Kidney tubule cell (primary cell): ENCODE results near the gene GPR78.
A peak's percentile ranks its signal among the peaks of the same experiment; 100 is the strongest.
"Not testable (repeated sequence)": the region's sequence is repeated elsewhere in the genome, so short reads cannot be mapped to it uniquely, and the experiment has no call there.

Experiments
- DNase-seq: peaks from one replicate; pipeline ENCODE4 v3.0.0-alpha.2; 2018; ENCODE audit warnings: low spot score

Gene GPR78

DNA sequence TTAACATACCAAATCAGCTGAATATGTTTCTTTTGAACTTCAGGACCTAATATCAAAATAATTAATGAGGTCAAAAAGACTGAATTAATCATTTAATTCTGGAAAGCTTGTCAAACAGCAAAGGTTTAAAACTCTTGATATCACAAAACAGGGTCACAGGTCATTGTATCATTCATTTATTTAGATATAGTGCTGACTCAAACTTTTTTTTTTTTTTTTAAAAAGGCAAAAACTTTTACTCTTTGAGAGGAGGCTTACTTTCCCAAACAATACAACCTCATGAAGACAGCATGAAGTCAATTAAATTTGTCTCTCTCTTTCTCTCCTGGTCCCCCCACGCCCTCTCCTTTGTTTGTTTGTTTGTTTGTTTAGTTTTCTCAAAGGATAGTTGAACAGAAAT lies 15.6 kb upstream of the GPR78 start:
- no peak for DNase-seq

DNA sequence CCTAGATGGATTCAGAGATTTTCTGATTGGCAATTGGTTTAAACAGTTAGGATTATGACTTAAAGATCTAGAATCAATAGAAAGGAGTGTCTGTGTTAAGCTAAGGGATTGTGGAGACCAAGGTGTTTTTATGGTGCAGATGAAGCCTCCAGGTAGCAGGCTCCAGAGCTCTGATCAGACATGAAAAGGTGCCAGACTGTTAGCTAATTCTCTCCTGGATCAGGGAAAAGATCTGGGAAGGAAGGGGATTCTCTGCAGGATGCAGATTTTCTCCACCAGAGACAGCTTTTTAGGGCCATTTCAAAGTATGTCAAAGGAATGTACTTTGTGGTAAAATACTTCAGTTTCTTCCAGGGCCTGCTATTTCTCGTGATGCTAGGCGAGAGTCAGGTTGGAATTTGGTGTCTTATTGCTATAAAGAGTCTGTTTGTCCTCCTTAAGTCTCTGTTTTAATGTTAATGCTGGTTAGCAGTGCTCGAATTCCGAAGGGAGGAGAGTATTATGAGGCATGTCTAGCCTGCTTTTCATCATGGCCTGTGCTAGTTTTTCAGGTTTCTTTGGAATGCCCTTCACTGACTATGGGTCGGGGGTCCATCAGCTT lies 12.0 kb upstream of the GPR78 start:
- DNase-seq: no peak

DNA sequence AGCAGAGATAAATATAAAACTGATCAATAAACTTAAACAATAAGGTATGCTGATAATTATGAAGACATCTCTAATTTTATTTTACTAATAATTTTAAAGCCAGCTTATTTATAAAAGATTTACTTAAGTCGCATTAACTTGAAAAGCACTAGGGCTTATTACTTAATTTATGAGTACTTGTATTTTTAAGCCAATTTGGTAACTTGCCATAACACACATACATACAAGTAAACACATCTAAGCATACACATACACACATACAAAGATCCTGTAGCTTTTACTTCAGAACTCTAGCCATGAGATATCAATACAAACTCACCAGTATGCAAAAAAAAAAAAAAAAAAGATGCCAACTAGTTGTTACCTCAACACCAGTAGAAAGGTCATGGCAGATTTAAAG lies 10.0 kb upstream of the GPR78 start:
- no peak for DNase-seq

GRCh38 chr4:8571702-8572685 lies 8.2 kb upstream of the GPR78 start:
- DNase-seq: no peak

DNA sequence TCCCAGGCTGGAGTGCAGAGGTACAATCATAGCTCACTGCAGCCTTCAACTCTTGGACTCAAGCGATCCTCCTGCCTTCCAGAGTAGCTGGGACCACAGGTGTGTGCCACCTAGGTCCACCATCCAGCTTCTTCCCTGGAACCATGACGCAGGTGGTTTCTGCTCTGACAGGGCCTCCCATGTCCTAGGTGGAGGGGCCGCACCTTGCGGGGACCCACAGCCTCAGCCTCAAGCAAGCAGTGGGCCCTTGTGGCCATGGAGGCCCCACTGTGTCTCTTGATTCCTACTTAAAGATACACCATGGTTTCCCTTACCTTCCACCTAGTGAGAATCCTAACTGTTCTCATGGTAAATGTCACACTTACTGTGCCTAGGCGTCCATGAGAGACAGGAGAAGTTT lies 6.9 kb upstream of the GPR78 start:
- DNase-seq: no peak

DNA sequence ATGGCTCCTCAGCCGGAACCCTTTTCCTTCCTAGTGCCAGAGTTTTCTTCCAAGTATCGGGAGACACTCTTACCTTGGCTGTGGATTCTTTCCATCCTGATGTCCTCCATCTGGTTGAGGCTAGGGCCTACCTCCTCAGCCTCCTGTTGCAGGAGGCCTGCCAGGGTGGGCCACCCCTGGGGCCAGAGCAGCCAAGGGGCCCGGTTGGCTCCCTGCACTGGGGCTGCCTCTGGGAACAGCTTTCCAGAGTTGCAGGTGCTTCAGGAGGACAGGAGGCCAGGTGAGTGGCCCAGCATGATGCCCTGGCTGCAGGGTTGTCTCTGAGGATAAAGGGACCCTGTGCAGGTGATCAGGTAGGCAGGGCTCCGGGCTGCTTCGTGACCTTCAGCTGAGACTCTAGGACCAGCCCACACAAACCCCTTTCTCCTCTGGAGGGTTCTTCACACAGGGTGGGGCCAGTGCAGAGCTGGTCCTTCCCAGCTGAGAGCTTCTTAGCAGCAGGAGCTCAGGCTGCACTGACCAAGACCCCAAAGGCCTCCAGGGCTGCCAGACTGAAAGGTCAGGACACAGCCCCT lies 5.3 kb upstream of the GPR78 start:
- no peak for DNase-seq

DNA sequence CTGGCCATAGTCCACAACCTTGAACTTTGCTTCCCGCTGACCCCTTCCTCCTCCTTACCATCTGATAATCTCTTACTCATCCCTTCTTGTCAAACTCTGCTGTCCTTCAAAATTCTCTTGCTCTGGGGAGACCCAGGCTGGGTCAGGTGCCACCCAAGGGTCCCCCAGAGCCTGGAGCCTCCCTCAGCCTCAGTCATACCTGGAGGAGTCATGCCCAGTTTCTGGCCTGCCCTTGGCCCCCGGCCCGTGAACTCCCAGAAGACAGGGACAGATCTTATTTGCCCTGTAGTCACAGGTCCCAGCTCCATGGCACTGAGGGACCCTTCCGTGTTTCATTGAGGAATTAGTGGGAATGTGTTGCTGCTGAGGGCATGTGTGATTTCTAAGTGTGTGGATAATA lies 4.7 kb upstream of the GPR78 start:
- no peak for DNase-seq

DNA sequence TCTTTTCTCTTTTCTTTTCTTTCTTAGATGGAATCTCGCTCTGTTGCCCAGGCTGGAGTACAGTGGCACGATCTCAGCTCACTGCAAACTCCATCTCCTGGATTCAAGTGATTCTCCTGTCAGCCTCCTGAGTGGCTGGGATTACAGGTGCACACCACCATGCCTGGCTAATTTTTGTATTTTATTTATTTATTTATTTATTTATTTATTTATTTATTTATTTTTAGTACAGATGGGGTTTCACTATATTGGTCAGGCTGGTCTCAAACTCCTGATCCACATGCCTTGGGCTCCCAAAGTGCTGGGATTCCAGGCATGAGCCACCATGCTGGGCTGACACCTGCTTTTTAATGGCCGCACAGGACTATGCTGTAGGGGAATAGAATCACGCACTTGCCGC lies 3.6 kb upstream of the GPR78 start:
- DNase-seq: not testable (repeated sequence)

- no peak for DNase-seq
Measured at GRCh38 chr4:8577046-8577445, 3.1 kb upstream of the GPR78 start.

DNA sequence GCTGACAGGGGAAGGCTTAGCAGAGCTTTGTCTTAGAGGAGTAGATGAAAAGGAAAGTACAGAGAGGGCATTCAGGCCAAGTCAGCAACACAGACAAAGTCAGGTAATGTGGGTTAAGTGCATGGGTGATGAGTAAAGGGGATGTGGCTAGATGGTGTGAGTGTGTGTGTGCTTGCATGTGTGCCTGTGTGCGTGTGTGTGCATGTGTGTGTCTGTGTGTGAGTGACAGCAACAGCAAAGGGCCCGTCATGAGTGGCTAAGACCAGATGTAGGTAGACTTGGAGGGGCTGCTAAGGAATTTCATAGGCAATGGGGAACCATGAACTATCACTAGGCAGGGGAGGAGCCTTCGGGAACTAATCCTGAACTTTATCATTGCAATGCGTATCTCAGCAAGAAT lies 2.2 kb upstream of the GPR78 start:
- DNase-seq: no peak

- no peak for DNase-seq
Measured at GRCh38 chr4:8578717-8579116, 1.5 kb upstream of the GPR78 start.

- no peak for DNase-seq
Measured at GRCh38 chr4:8579526-8580320, 469 bp upstream of the GPR78 start.

GRCh38 chr4:8581094-8581861 lies 1.1 kb downstream of the GPR78 start:
- DNase-seq: no peak

- DNase-seq: no peak
Measured at GRCh38 chr4:8582016-8582415, 1.8 kb downstream of the GPR78 start.

- no peak for DNase-seq
Measured at GRCh38 chr4:8582436-8582835, 2.2 kb downstream of the GPR78 start.

DNA sequence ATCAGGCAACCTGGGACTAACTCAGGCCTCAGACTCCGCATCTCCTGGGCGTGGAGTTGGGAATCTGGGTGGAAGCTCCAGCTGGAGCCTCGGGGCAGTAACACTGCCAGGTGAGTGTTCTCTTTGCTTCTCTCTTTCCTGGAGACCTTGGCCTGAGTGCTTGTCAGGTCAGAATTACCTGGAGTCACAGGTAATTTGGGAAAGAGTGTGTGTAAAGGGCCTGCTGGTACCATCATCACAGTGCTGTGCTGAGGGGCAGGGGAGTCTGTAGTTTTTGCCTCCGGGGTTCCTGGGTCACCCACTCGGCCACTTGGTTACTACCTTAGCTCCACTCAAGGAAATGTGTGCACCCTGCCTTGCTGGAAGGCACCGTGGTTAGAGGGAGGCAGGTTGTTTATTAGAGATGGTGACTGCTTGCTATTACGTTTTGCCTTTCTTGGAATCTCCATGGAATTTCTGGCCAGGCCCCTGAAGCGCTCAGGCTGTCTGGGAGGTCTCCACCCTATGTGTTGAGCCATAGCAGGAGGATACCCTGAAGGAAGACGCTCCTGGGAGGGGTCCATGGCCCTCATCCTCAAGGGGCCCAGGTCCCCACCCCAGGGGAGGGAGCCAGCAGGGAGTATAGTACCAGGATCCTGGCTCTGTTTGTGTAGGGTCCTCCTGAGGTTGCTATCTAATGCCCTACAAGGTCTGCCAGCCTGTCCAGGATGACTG lies 2.9 kb downstream of the GPR78 start:
- no peak for DNase-seq

DNA sequence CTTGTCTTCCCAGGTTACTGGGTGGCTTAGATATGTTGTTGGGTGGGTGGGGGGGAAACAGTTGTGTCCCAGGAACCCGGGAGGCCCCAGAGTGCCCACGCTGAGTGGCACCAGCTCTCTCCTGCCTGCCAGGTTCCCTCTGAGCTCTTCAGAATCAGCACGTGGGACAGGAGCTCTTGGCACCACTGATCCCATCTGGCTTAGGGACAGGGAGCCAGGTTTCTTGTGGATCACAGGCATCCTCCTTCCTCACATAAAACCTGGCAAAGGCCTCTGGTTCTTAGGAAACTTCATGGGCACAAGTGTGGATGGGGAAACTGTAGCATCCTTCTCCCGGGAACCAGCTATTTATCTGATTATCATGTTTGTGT lies 3.4 kb downstream of the GPR78 start:
- no peak for DNase-seq

DNA sequence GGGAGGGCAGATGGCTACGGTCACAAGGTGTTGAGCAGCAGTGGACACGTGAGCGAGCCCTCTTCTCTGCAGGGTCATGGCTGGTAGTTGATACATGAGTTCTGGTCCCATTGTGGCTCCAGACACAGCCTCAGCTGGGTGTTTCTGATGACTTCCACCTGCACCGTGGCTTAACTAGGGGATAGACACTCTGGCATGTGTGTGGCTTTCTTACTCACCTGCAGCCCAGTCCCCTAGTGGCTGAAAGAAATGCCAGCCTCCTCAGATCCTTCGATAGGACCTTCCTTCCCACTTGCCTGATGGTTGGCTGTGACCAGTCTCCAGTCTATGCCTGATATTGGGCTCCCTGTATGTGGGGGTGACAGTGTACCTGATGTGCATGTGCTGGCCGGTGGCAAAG lies 5.0 kb downstream of the GPR78 start:
- DNase-seq: peak; percentile 48

DNA sequence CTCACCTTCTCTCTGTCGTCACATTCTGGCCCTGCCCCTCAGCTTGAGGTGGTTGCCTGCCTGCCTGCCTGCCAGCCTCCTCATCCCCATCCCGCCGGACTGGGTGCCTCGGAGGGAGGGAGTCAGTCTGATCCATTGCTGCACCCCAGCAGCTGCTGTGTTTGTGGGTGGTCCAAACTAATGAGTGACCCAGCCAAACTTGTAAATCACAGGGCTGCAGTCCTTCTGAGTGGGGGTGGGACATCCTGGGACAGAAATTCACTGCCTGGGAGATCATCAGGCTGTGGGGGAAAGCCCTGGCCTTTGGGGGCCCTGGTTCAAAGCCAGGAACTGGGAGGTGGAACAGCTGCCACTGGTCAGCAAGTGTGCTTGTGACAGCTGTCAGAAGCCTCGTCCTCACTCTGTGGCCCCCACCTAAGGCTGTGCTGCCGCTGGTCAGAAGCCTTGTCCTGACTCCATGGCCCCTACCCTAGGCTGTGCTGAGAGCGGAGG lies 5.6 kb downstream of the GPR78 start:
- DNase-seq: no peak

DNA sequence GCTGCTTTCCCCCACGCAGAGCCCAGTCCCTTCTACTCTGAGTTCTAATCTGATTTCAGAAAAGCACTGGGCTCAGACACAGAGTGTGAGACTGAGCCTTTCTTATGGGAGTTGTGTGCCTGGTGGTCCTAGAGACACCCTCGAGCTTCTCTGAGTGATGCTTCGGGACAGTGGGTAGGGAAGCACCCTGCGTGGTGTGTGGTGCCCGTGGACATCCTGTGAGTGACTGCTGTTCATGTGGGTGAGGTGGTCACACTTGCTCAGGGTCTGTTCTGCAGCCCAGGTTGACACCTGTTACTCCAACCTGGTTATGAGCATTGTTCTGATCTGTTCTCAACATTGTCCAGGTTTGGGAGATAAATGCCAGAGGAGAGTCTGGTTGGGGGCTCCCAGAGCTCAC lies 6.1 kb downstream of the GPR78 start:
- DNase-seq: no peak
